ENCODE results near the gene AMZ1. TPM values are rescaled to one million over a fixed set of nuclear protein-coding genes. Genes with fewer than 3 reads are reported as not detected.

The AMZ1 gene
- total and polyA plus RNA-seq, 10 of the 15 experiments (the other 5 are each of a cell fraction or from before 2014, with no cell fraction given) = 0.02 to 2.0 (median 0.69) TPM

GRCh38 chr7:2707481-2707880 lies 19.5 kb downstream of the AMZ1 start:
- no TSS peak for BruUV-seq (replicated peaks)
- intact Hi-C loops (cut with micrococcal nuclease; ENCODE audit: unreplicated experiment) = no loop called here
- no peak overlapping the region for H2AFZ ChIP-seq (ENCODE audit: control insufficient read depth, low read depth, low read length)
- H3K9ac ChIP-seq (ENCODE audit: control insufficient read depth, insufficient read depth, low read length) = no peak overlapping the region
- no peaks in the 10 kb centered on the region; a peak in 1 of 4 replicates for H3K36me3 ChIP-seq (ENCODE audit: control insufficient read depth in 2 of 2, insufficient read depth in 2 of 2, low read length in 1 of 2)
- SMC1A ChIA-PET (ENCODE audit: uncharacterized antibody, unreplicated experiment) = interaction anchor here (1.0 to 11.6 kb wide), 5 partner anchors 8 to 36 kb away, joined by 3 to 113 read pairs (median 4); no protein-coding TSS in a partner anchor
- no peaks in the 10 kb centered on the region for H3K9me3 ChIP-seq (replicated peaks; ENCODE audit: control insufficient read depth, insufficient read depth, low read length)
- RAD21 ChIA-PET (ENCODE audit: unreplicated experiment) = interaction anchor here (1.0 to 4.8 kb wide), 3 partner anchors 19 to 37 kb away, joined by 3 to 89 read pairs (median 3); no protein-coding TSS in a partner anchor
- TF ChIP-seq FOXM1 (IDR thresholded peaks at IDR 0.05; ENCODE audit: low read depth, low read length) = no peak
- TF ChIP-seq, protein P1, sequence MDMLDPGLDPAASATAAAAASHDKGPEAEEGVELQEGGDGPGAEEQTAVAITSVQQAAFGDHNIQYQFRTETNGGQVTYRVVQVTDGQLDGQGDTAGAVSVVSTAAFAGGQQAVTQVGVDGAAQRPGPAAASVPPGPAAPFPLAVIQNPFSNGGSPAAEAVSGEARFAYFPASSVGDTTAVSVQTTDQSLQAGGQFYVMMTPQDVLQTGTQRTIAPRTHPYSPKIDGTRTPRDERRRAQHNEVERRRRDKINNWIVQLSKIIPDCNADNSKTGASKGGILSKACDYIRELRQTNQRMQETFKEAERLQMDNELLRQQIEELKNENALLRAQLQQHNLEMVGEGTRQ (IDR thresholded peaks at IDR 0.05; ENCODE audit: borderline replicate concordance, low read depth, low read length) = no peak
- no peak for TF ChIP-seq RCOR1 (conservative IDR thresholded peaks at IDR 0.05; ENCODE audit: low read depth, low read length)
- TF ChIP-seq E2F4 (IDR thresholded peaks at IDR 0.05; ENCODE audit: low read depth, low read length) = no peak
- TF ChIP-seq, protein P2, sequence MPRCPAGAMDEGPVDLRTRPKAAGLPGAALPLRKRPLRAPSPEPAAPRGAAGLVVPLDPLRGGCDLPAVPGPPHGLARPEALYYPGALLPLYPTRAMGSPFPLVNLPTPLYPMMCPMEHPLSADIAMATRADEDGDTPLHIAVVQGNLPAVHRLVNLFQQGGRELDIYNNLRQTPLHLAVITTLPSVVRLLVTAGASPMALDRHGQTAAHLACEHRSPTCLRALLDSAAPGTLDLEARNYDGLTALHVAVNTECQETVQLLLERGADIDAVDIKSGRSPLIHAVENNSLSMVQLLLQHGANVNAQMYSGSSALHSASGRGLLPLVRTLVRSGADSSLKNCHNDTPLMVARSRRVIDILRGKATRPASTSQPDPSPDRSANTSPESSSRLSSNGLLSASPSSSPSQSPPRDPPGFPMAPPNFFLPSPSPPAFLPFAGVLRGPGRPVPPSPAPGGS (IDR thresholded peaks at IDR 0.05; ENCODE audit: borderline replicate concordance, insufficient read depth, low read depth, low read length, poor library complexity, severe bottlenecking) = no peak
- H3K79me2 ChIP-seq (ENCODE audit: control insufficient read depth, insufficient read depth, low read length) = no peaks in the 10 kb centered on the region
- peaks cover 27% of the 10 kb centered on the region for H3K4me1 ChIP-seq (ENCODE audit: control insufficient read depth, insufficient read depth, low read length)
- WGBS (ENCODE audit: insufficient coverage, insufficient replicate concordance, low lambda C conversion rate, missing lambda C conversion rate) = 91% methylated on average over 8 of the region's 8 CpGs
- H3K4me2 ChIP-seq (ENCODE audit: control insufficient read depth, insufficient read depth) = no peak overlapping the region
- ATAC-seq (no peak), DNase-seq (ENCODE audit: low read depth, low spot score) (no peak), FAIRE-seq (no peak)
- no peak overlapping the region for H3K4me3 ChIP-seq
- H3K27ac ChIP-seq (ENCODE audit: control insufficient read depth, insufficient read depth) = no peak overlapping the region
- H3K27me3 ChIP-seq (replicated peaks in 1 of 2; ENCODE audit: control insufficient read depth in 2 of 2, insufficient read depth in 2 of 2, low read length in 1 of 2) = no peaks in the 10 kb centered on the region
- CTCF ChIA-PET = interaction anchor here (1.4 to 8.3 kb wide), 5 partner anchors 9 to 63 kb away, joined by 4 to 154 read pairs (median 56); no protein-coding TSS in a partner anchor
- H4K20me1 ChIP-seq (ENCODE audit: control insufficient read depth, insufficient read depth) = no peaks in the 10 kb centered on the region
- POLR2A ChIA-PET = interaction anchor here (1.1 kb wide), 1 partner anchor 9 kb away, joined by 4 read pairs; no protein-coding TSS in a partner anchor
- in situ Hi-C loops (cut with MboI) = no loop called here

Measured in GM12878 (cell line).